Loucy (cell line): ENCODE results near the gene OGG1.

Source experiments
- CTCF ChIP-seq: fragments of 200-600 bp; sonication (generic); conservative IDR thresholded peaks from 2 replicates; pipeline ENCODE4 v1.5.1; 2014; ENCODE audit warnings: mild to moderate bottlenecking, antibody characterized with exemption, low read length
- EZH2phosphoT487 ChIP-seq: fragments of 200-600 bp; IDR thresholded peaks from 2 replicates; pipeline ENCODE4 v1.6.1; 2018; ENCODE audit warnings: antibody characterized with exemption, mild to moderate bottlenecking, moderate library complexity, borderline replicate concordance

- TF ChIP-seq CTCF = no peak
- TF ChIP-seq EZH2phosphoT487 = no peak
These were observed 38.0 kb downstream of the OGG1 start for GRCh38 chr3:9787714-9788113.
